Calu3 (cell line): ENCODE data around the gene SMPD2. TPM values are rescaled to one million over a fixed set of nuclear protein-coding genes. Genes with fewer than 3 reads are reported as not detected.
A peak's percentile ranks its signal among the peaks of the same experiment; 100 is the strongest.

Experiments
- BruUV-seq: library from RNA; stranded (reverse); fragments of 400-500 nt; replicated peaks from 2 replicates; lab custom pipeline; 2021; lab: Mats Ljungman, UMichigan
- CTCF ChIA-PET: fragments of 300-600 bp; sonication (Branson Sonifier 250); formaldehyde crosslinking; loops from one replicate; lab custom pipeline; 2022; ENCODE audit warnings: antibody characterized with exemption; lab: Charles Lee
- DNase-seq: peaks from one replicate; pipeline ENCODE4 v3.0.0; 2022
- H3K27ac Mint-ChIP-seq: one replicate; pipeline ENCODE4 v1.8.0; 2022; ENCODE audit warnings: mixed read lengths; ENCODE audit not compliant: unreplicated experiment
- H3K27me3 Mint-ChIP-seq: one replicate; pipeline ENCODE4 v1.8.0; 2022; ENCODE audit warnings: mixed read lengths; ENCODE audit not compliant: unreplicated experiment
- H3K36me3 Mint-ChIP-seq: one replicate; pipeline ENCODE4 v1.8.0; 2022; ENCODE audit warnings: mild to moderate bottlenecking, moderate library complexity, mixed read lengths; ENCODE audit not compliant: insufficient read depth, unreplicated experiment
- H3K4me1 Mint-ChIP-seq: one replicate; pipeline ENCODE4 v1.8.0; 2022; ENCODE audit warnings: mild to moderate bottlenecking, low read depth, mixed read lengths; ENCODE audit not compliant: unreplicated experiment
- H3K4me3 Mint-ChIP-seq: one replicate; pipeline ENCODE4 v1.8.0; 2022; ENCODE audit warnings: mild to moderate bottlenecking, low read depth, moderate library complexity, mixed read lengths; ENCODE audit not compliant: unreplicated experiment
- H3K9me3 Mint-ChIP-seq: one replicate; pipeline ENCODE4 v1.8.0; 2022; ENCODE audit warnings: low read depth, mixed read lengths; ENCODE audit not compliant: unreplicated experiment
- CTCF ChIP-seq: fragments of 200-600 bp; IDR thresholded peaks from one replicate; pipeline ENCODE4 v1.8.0; 2022; ENCODE audit warnings: antibody characterized with exemption; ENCODE audit not compliant: unreplicated experiment
- intact Hi-C: fragments of 100-400 bp; cut with micrococcal nuclease; formaldehyde crosslinking; loops from one replicate; pipeline ENCODE4 v1.10.0; 2022; ENCODE audit not compliant: unreplicated experiment
- total RNA-seq: library from RNA; stranded (reverse); gene quantifications from 2 replicates; pipeline ENCODE4 v1.2.3, GENCODE V29; 2022

The SMPD2 gene
- total RNA-seq, 1 experiment from 2014 or later: 17.3 TPM

- Mint-ChIP-seq H3K36me3 (no peaks in the 10 kb centered on the region), H3K27me3 (no peaks in the 10 kb centered on the region), H3K27ac (peak overlapping the region; percentile 6), H3K4me3 (no peak overlapping the region), H3K9me3 (no peaks in the 10 kb centered on the region), H3K4me1 (peaks cover 15% of the 10 kb centered on the region)
- no TSS peak for BruUV-seq
- TF ChIP-seq CTCF: no peak
- no peak for DNase-seq
- CTCF ChIA-PET: interaction anchor here (0.6 to 1.1 kb wide), 3 partner anchors 10 to 37 kb away, joined by 3 read pairs; no protein-coding TSS in a partner anchor
- intact Hi-C loops: no loop called here
Measured at GRCh38 chr6:109396046-109396718, 44.3 kb upstream of the SMPD2 start.

GRCh38 chr6:109397020-109397419 lies 43.5 kb upstream of the SMPD2 start:
- Mint-ChIP-seq H3K27ac (no peak overlapping the region), H3K36me3 (no peaks in the 10 kb centered on the region), H3K4me3 (no peak overlapping the region), H3K9me3 (no peaks in the 10 kb centered on the region), H3K27me3 (no peaks in the 10 kb centered on the region), H3K4me1 (peaks cover 15% of the 10 kb centered on the region)
- DNase-seq: peak; percentile 20
- CTCF ChIA-PET: interaction anchor here (1.0 kb wide), 1 partner anchor 100 kb away, joined by 3 read pairs; no protein-coding TSS in a partner anchor
- TF ChIP-seq CTCF: no peak
- intact Hi-C loops: loop anchor here (1.0 kb wide), 1 partner anchor 210 kb away; no protein-coding TSS in a partner anchor
- BruUV-seq: no TSS peak

- no peaks in the 10 kb centered on the region for H3K36me3 Mint-ChIP-seq
- H3K4me1 Mint-ChIP-seq: no peaks in the 10 kb centered on the region
- no peaks in the 10 kb centered on the region for H3K9me3 Mint-ChIP-seq
- no peak overlapping the region for H3K27ac Mint-ChIP-seq
- H3K27me3 Mint-ChIP-seq: no peaks in the 10 kb centered on the region
- intact Hi-C loops: no loop called here
- CTCF ChIA-PET: interaction anchor here (0.9 kb wide), 1 partner anchor 10 kb away, joined by 3 read pairs; no protein-coding TSS in a partner anchor
- H3K4me3 Mint-ChIP-seq: no peak overlapping the region
- BruUV-seq: no TSS peak
- TF ChIP-seq CTCF: no peak
- no peak for DNase-seq
Measured at GRCh38 chr6:109406196-109406595, 34.3 kb upstream of the SMPD2 start.

- H3K27ac Mint-ChIP-seq: no peak overlapping the region
- CTCF ChIA-PET: no interaction called here
- BruUV-seq: no TSS peak
- DNase-seq: no peak
- intact Hi-C loops: no loop called here
- H3K4me1 Mint-ChIP-seq: no peaks in the 10 kb centered on the region
- no peaks in the 10 kb centered on the region for H3K27me3 Mint-ChIP-seq
- TF ChIP-seq CTCF: no peak
- no peaks in the 10 kb centered on the region for H3K9me3 Mint-ChIP-seq
- H3K4me3 Mint-ChIP-seq: no peak overlapping the region
- H3K36me3 Mint-ChIP-seq: no peaks in the 10 kb centered on the region
Measured at GRCh38 chr6:109411034-109411433, 29.5 kb upstream of the SMPD2 start.
